Erythroblast (primary cell): Measurements from ENCODE around the gene SLC10A6.

ENCODE experiments used
- GATA1 ChIP-seq: IDR thresholded peaks from 2 replicates; pipeline ENCODE4 v1.6.1; 2011; ENCODE audit warnings: low read depth, mild to moderate bottlenecking, control low read depth, low read length, moderate library complexity
- POLR2A ChIP-seq: IDR thresholded peaks from 2 replicates; pipeline ENCODE4 v1.6.1; 2011; ENCODE audit warnings: mild to moderate bottlenecking, low read length

DNA sequence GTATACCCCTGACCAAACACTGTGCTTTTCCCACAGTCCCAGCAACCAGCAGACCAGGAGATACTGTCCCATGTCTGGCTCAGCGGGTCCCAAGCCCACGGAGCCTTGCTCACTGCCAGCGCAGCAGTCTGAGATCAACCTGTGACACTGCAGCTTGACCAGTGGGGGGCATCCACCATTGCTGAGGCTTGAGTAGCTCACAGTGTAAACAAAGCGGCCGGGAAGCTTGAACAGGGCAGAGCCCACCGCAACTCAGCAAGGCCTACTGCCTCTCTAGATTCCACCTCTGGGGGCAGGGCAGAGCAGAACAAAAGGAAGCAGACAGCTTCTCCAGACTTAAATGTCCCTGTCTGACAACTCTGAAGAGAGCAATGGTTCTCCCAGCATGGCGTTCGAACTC, 58.1 kb downstream of the SLC10A6 start:
- TF ChIP-seq GATA1 = no peak
- no peak for TF ChIP-seq POLR2A
